Nephron (organoid): ENCODE results near the gene DCST2.

Experiments used
- H3K27ac Mint-ChIP-seq, 3 experiments: 2 replicates each; pipeline ENCODE4 v1.8.0; 2020; ENCODE audit warnings: mixed read lengths in 3 of 3, mild to moderate bottlenecking in 2 of 3, moderate library complexity in 1 of 3
- H3K27me3 Mint-ChIP-seq: 2 replicates; pipeline ENCODE4 v1.8.0; 2021; ENCODE audit warnings: low read depth, mild to moderate bottlenecking, moderate library complexity, mixed read lengths
- H3K36me3 Mint-ChIP-seq: 2 replicates; pipeline ENCODE4 v1.8.0; 2020; ENCODE audit warnings: low read depth, mixed read lengths
- H3K4me1 Mint-ChIP-seq: 2 replicates; pipeline ENCODE4 v1.8.0; 2020; ENCODE audit warnings: mixed read lengths
- H3K4me3 Mint-ChIP-seq, 3 experiments: 2 replicates each; pipeline ENCODE4 v1.8.0; 2020; ENCODE audit warnings: mild to moderate bottlenecking in 3 of 3, mixed read lengths in 3 of 3, moderate library complexity in 2 of 3
- H3K9me3 Mint-ChIP-seq: 2 replicates; pipeline ENCODE4 v1.8.0; 2020; ENCODE audit warnings: mixed read lengths
- TF ChIP-seq, protein P1 (sequence below), 3 experiments: fragments of 200-600 bp; sonication (generic); IDR thresholded peaks; one replicate each; pipeline ENCODE4 v1.5.0; 2021; ENCODE audit warnings: antibody characterized with exemption in 3 of 3; ENCODE audit not compliant: unreplicated experiment in 3 of 3

The DCST2 gene

DNA sequence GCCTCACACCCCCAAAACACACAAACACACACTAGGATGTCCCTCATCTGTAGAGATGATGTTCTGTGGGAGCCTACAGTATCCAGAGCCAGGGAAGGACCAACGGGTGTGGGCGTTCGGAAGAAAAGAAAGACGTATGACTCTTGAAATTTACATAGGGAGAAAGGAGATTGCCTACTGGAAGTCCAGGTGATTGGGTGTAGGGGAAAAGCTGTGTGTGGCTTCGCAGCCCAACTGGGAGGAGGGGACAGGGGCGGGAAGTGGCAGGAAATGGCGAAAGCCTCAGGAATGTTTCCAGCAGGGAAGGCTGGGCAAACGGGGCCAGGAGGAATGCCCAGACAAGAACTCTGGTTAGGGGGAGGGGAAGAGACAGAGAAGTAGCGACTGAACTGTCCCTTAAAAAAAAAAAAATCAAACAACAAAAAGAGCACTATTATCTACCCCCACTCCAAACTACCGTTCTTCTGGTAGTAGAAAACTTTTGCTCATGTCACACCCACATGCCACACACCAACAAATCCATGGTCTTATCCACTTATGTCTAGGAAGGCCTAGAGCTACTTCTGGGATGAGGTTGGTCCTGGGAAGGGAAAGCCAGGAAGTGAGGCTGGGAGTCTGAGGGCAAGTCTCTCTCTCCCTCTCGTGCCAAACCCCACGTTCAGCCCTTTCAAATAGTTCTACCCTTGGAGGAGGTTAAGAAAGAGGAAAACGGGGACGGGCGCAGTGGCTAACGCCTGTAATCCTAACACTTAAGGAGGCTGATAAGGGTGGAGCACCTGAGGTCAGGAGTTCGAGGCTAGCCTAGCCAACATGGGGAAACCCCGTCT, 60.9 kb downstream of the DCST2 start:
- Mint-ChIP-seq H3K4me3 (no peak overlapping the region), H3K36me3 (peaks cover 7% of the 10 kb centered on the region), H3K27ac (peak overlapping the region in 1 of 3 experiments; percentile 96), H3K9me3 (no peaks in the 10 kb centered on the region), H3K27me3 (no peaks in the 10 kb centered on the region), H3K4me1 (peaks cover 32% of the 10 kb centered on the region)
- TF ChIP-seq, protein P1, sequence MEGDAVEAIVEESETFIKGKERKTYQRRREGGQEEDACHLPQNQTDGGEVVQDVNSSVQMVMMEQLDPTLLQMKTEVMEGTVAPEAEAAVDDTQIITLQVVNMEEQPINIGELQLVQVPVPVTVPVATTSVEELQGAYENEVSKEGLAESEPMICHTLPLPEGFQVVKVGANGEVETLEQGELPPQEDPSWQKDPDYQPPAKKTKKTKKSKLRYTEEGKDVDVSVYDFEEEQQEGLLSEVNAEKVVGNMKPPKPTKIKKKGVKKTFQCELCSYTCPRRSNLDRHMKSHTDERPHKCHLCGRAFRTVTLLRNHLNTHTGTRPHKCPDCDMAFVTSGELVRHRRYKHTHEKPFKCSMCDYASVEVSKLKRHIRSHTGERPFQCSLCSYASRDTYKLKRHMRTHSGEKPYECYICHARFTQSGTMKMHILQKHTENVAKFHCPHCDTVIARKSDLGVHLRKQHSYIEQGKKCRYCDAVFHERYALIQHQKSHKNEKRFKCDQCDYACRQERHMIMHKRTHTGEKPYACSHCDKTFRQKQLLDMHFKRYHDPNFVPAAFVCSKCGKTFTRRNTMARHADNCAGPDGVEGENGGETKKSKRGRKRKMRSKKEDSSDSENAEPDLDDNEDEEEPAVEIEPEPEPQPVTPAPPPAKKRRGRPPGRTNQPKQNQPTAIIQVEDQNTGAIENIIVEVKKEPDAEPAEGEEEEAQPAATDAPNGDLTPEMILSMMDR (IDR thresholded peaks at IDR 0.05; ENCODE audit: unreplicated experiment in 3 of 3): no peak

DNA sequence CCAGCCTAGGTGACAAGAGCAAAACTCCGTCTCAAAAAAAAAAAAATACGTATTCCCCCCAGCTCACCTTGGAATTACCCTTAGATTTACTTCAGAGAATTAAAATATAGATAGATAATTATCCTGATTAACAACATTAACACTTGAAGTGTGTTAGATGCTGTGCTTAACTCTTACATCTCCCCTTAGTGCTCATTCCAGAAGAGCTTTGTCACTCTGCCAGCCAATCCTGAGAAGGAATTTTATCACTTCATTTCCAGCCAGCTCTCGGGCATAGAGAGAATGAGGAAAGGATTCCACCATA, 61.4 kb downstream of the DCST2 start:
- H3K36me3 Mint-ChIP-seq: peaks cover 9% of the 10 kb centered on the region
- no peaks in the 10 kb centered on the region for H3K27me3 Mint-ChIP-seq
- H3K9me3 Mint-ChIP-seq: no peaks in the 10 kb centered on the region
- TF ChIP-seq, protein P1 (IDR thresholded peaks at IDR 0.05; ENCODE audit: unreplicated experiment in 3 of 3): no peak
- peak overlapping the region in 1 of 3 experiments; percentile 96 for H3K27ac Mint-ChIP-seq
- no peak overlapping the region for H3K4me3 Mint-ChIP-seq
- peaks cover 32% of the 10 kb centered on the region for H3K4me1 Mint-ChIP-seq

DNA sequence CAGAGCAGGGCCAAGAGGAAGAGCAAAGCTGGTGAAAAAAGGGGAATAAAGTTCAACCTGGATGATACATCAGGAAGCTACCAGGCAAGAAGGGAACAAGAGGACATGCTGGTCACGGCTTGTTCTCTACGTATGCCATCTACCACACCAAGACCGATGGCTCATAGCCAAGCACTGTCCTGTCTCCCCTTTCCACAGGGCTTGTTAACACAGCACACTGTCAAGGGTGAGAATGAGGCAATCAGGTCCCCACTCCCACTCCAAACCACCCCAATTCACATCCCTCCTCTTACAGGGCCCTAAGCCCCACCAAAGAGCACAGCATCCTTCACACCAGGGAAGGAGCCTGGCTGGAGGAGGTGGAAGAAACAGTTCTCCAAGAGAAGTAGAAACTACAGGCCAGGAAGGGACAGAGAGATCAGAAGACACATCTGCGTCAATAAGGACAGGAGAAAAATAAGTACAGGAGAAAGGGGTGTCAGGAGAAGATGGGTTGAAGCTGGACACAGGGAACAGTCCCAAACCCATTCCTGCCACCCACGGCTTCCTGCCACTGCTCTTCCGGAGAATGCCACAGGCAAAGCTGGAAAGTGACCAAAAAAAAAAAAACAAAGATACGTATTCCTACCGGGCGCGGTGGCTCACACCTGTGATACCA, 62.1 kb downstream of the DCST2 start:
- H3K9me3 Mint-ChIP-seq: no peaks in the 10 kb centered on the region
- peaks cover 32% of the 10 kb centered on the region for H3K4me1 Mint-ChIP-seq
- H3K27me3 Mint-ChIP-seq: no peaks in the 10 kb centered on the region
- TF ChIP-seq, protein P1 (IDR thresholded peaks at IDR 0.05; ENCODE audit: unreplicated experiment in 3 of 3): no peak
- H3K4me3 Mint-ChIP-seq: peak overlapping the region; percentile 84 to 86 (median 86)
- peak overlapping the region in 2 of 3 experiments; percentile 96 to 97 for H3K27ac Mint-ChIP-seq
- peaks cover 11% of the 10 kb centered on the region for H3K36me3 Mint-ChIP-seq

DNA sequence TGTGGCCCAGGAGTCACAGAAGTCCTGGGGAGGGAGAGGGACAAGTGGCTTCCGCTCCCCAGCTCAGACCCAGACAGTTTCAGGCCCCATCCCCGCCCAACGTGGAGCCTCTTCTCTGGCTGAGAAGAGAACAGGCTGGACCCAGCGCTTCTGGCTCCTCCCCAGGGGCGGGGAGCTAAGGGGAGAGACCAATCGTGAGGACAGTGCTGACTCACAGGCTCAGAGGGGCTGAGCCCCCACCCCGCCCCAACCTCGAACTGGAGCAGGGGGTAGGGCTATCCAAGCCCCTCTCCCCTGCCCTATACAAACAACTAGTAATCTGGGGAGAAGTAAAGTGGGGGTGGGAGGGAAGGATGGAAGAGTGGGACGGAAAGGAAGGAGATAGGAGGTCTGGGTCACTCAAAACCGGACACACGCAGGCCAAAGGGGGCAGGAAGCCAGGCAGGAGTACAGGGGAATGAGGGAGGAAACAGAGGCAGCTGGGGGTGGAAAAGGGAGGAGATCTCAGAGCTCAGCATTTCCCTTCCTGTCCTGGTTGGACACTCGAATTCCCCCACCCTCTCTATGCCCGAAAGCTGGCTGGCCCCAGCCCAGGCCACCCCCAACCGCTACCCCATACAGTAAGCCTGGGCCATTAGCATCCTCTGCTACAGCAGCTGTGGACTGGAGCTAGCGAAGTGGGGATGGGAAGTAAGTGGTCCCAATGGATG, 62.8 kb downstream of the DCST2 start, which contains the start of gene SHC1:
TSS of gene SHC1 (minus strand) at position 117 of the 710 bp plus-strand sequence. CDS start 221 bp downstream, outside the sequence.
- H3K36me3 Mint-ChIP-seq: peaks cover 12% of the 10 kb centered on the region
- no peaks in the 10 kb centered on the region for H3K9me3 Mint-ChIP-seq
- peaks cover 32% of the 10 kb centered on the region for H3K4me1 Mint-ChIP-seq
- peak within 1 kb of the TSS; percentile 84 to 86 (median 86) for H3K4me3 Mint-ChIP-seq
- H3K27ac Mint-ChIP-seq: peak within 1 kb of the TSS; percentile 61 to 97 (median 96)
- TF ChIP-seq, protein P1 (IDR thresholded peaks at IDR 0.05; ENCODE audit: unreplicated experiment in 3 of 3): no peak
- H3K27me3 Mint-ChIP-seq: no peaks in the 10 kb centered on the region

DNA sequence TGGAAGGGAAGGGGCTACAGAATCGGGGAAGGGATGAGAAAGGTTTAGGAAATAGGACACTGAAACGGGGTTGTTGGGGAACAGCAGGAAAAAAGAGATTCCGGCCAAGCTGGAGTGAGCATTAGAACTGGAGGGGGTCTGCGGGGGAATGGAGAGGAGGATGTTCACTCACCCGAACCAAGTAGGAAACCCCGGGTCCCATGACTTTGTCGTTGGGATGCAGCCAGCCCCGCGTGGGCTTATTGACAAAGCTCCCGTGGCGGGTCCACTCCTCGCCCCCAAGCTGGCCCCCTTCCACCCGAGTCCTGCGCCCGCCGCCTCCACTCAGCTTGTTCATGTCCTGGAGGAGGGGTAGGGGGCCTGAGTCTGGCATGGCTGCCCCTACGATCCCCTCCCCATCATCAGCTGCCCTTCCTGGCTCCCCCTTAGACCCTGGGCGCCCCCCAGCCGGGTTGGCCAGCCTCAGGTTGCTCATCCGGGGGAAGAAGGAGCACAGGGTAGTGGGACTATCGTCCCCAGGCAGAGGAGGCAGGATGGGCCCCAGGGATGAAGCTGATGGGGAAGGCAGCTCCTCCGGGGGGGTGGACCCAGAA, 63.6 kb downstream of the DCST2 start:
- peaks cover 32% of the 10 kb centered on the region for H3K4me1 Mint-ChIP-seq
- H3K9me3 Mint-ChIP-seq: no peaks in the 10 kb centered on the region
- peak overlapping the region; percentile 47 to 68 (median 61) for H3K27ac Mint-ChIP-seq
- peaks cover 20% of the 10 kb centered on the region for H3K36me3 Mint-ChIP-seq
- TF ChIP-seq, protein P1 (IDR thresholded peaks at IDR 0.05; ENCODE audit: unreplicated experiment in 3 of 3): no peak
- H3K27me3 Mint-ChIP-seq: no peaks in the 10 kb centered on the region
- H3K4me3 Mint-ChIP-seq: peak overlapping the region; percentile 84 to 86 (median 86)
